GM18909 (cell line): Measurements from ENCODE around the gene FAM78B.
A peak's percentile ranks its signal among the peaks of the same experiment; 100 is the strongest.

Source experiments
- ATAC-seq: cut with Tn5 transposase; IDR thresholded peaks from one replicate; pipeline ENCODE4 v1.9.1; 2021; ENCODE audit warnings: mild to moderate bottlenecking; ENCODE audit not compliant: unreplicated experiment, poor library complexity

Gene FAM78B

GRCh38 chr1:166127003-166127402 lies 39.8 kb downstream of the FAM78B start:
- ATAC-seq = peak; percentile 41

DNA sequence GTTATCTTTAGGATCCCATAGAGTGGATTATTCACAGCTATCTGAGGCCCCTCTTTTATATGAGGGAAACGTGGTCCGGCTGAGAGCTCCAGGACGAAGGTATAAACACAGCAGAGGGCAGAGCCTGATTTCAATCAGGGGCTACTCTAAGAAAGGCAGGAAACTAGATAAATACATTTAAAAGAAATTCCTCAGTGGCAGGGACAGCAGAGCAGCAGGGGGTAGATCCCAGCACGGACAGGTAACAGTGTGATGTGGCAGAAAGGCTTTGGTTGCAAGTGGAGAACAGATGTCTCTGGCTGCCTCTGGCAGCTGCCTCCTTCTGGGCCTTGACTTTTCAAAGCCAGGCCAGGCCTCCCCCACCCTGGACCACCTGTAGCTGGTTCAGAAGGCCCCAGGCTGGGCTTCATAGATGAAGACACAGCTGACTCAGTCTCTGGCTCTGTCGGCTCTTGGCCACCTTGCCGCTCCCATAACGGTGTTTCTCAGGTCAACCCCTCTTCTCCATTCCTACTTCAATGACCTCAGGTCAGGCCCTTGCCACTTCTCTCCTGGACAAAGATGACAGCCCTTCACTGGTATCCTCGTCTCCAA lies 43.8 kb downstream of the FAM78B start:
- ATAC-seq = no peak

- no peak for ATAC-seq
These were observed 45.8 kb downstream of the FAM78B start for GRCh38 chr1:166121010-166121409.

DNA sequence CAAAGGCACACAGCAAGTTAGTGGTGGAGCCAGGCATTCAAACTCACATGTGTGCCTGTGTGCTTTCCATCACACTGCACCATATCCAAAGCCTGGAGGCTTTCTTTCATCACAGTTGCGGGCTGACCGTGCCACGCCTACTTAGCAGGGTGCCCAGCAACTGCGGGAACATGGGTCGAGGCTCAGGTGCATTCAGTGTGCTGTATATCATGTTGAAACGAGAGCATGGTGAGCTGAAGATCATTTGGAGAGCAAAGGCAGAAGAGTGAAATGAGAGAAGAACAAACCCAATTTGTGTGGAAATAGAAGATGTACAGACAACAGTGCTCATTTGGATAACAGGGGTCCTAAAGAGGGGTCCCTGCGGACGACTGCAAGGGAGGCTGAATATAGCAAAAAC lies 46.5 kb downstream of the FAM78B start:
- no peak for ATAC-seq

DNA sequence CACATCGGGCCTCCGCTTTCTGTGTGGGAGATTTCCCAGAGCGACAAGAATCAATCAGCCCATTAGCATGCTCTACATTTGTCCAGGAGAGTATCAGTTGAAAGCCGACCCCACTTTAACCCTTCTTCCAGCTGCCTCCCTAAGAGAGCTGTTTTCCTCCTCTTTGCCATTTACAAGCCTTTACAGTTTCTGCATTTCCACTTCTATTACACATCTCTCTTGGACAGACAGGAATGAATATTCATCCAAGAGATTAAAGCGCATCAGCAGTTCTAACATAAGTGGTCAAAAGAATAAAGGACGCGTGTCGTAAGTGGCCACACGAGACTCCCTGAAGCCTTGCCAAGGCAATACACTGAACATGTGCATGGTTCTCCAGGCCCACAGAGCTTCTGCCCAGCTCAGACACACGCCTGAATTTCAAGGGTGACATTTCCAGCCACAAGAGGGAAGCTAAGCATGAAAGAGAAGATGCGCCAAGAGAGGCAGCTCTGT lies 47.3 kb downstream of the FAM78B start:
- no peak for ATAC-seq

DNA sequence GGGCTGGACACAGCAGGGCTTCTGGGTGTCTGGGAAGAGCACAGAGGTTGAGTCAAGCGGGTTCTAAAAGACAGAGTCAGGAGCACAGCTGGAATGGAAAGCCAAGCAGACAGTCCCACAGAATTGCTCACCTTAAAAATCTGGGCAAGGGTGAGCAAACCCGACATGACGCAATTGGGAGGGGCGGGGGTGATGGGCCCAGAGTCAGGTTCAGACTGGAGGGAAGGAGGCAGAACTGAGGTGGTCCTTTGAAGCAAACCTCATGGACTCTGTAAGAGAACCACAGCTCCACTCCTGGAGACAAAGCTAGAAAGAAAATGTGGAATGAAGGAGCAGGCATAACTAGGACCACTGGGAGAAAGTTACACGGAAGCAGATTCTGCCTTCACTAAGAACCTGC lies 49.0 kb downstream of the FAM78B start:
- no peak for ATAC-seq

- no peak for ATAC-seq
These were observed 50.8 kb downstream of the FAM78B start for GRCh38 chr1:166116026-166116425.

- no peak for ATAC-seq
These were observed 52.4 kb downstream of the FAM78B start for GRCh38 chr1:166114419-166114818.

GRCh38 chr1:166113630-166114029 lies 53.2 kb downstream of the FAM78B start:
- no peak for ATAC-seq

DNA sequence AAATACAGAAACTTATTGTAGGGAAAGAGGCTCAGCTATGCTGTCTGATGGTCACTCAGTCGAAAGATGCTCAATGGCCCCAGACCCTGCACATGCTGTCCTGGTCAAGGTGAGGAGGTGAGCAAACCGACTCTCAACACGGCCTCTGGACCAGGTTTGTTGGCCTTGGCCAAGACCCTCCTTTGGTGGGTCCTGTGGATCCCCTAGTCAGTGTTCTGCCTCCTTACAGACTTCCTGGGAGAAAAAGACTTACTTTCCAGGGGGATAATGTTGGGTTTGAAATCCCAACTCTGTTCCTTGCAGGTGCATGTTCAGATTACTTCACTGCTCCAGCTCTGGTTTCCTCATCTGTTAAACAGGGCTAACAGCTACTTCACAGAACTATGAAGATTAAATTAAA lies 53.8 kb downstream of the FAM78B start:
- no peak for ATAC-seq

DNA sequence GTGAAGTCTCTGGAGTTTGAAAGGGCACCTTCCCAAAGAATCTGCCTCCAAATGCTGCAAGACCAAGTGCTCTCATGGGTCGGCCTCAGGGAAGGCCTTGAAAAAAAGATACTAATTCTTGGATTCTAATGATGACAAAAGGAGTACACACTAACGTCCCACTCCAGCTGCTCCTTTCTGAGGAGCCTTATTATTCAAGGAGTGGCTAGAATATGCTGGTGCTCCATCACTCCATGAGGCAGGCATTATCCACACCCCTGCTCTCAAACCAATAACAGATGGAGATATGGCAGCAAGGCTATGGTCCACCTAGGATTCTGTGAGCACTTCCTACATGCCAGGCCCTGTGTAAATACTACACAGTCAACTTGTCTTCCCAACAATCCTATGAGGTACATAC lies 54.4 kb downstream of the FAM78B start:
- no peak for ATAC-seq

DNA sequence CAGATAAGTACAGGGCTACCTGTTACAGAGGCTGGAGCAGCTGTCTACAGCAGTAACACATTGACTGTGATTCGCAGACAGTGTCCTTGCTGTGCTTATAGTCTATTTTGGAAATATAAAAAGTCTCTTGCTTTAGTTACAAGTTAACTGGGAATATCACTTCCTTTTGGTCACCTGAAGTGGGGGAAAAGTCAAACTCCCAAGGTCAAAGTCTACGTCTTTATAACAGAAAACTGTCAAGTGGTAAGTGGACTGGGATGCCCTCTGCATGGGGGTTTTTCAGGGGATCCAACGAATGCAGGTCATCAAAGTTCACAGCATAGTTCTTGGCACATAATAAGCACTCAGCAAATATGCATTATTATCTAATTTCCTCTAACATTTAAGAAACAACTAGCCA lies 55.4 kb downstream of the FAM78B start:
- ATAC-seq = no peak

GRCh38 chr1:166090244-166090643 lies 76.6 kb downstream of the FAM78B start:
- ATAC-seq = no peak

GRCh38 chr1:166089804-166090203 lies 77.0 kb downstream of the FAM78B start:
- peak; percentile 74 for ATAC-seq

DNA sequence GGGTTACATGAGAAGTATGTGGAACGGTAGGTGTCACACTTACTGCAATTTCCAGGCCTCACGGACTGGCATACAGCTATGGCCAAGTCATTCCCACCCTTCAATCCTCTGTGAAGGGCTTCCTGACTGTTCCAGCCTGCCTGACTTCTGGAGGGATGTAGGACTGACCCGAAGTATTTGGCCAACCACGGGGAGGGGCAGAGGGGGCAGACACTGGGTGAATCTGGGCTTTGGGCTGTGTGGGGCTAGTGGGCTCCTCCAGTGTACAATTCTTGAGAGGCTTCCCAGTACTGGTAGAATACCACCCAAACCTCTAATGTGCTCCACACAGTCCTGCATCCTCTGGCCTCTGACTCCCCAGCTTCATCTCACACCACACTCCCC lies 78.2 kb downstream of the FAM78B start:
- ATAC-seq = no peak

- ATAC-seq = no peak
These were observed 78.8 kb downstream of the FAM78B start for GRCh38 chr1:166087734-166088571.

GRCh38 chr1:166086113-166086883 lies 80.5 kb downstream of the FAM78B start:
- ATAC-seq = no peak

- no peak for ATAC-seq
These were observed 82.2 kb downstream of the FAM78B start for GRCh38 chr1:166084613-166085012.

DNA sequence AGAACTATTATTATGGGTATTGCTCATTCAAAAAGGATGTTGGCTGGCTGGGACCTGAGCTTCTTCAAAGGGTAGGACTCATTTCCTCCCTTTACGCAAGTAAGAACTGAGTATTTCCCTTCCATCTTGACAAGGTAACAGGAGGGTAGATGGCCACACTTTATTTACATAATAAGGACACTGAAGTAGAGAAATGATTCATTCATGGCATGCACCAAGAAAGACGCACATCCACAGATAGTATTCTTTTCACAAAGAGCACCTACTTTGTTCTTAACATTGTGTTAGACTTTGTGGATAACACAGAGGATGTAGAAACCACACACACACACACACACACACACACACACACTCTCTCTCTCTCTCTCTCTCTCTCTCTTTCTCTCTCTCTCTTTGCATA lies 82.9 kb downstream of the FAM78B start:
- ATAC-seq = peak; percentile 67

DNA sequence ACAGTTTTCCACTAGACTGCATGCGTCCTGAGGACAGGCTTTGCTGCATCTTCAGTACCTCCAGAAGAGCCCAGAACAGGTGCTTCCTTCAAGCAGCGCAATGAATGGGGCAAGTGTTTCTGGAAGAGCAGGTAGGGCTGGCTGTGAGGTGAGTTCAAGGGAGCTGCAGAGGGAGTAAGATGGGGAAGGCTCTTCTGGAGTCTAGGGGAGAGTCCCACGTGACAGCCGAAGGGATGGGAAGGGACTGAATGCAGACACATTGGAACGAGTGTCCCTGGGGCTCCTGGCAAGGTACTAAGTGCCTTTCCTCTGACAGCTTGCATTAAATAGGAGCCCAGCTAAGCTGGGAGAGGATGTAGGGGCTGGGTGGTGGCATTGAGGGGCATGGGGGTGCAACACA lies 84.2 kb downstream of the FAM78B start:
- no peak for ATAC-seq
